MM.1S (cell line): Measurements from ENCODE around the gene ERVV-1.

ENCODE experiments used
- DNase-seq: peaks from one replicate; pipeline ENCODE4 v3.0.0-alpha.2; 2015
- H2AFZ ChIP-seq: fragments of 300-600 bp; sonication (generic); 2 replicates; pipeline ENCODE4 v1.6.0; 2016; ENCODE audit warnings: antibody characterized with exemption, low read length
- H3F3A ChIP-seq: fragments of 300-600 bp; sonication (generic); 2 replicates; pipeline ENCODE4 v1.6.1; 2016; ENCODE audit warnings: mild to moderate bottlenecking, antibody characterized with exemption, low read length, moderate library complexity, mixed read lengths; ENCODE audit not compliant: insufficient read depth
- H3K27ac ChIP-seq: fragments of 300-600 bp; sonication (generic); 2 replicates; pipeline ENCODE4 v1.5.1; 2016; ENCODE audit warnings: mild to moderate bottlenecking, low read length
- H3K27me3 ChIP-seq: fragments of 300-600 bp; sonication (generic); replicated peaks from 2 replicates; pipeline ENCODE4 v1.6.0; 2016; ENCODE audit warnings: low read length; ENCODE audit not compliant: insufficient read depth
- H3K36me3 ChIP-seq: fragments of 300-600 bp; sonication (generic); replicated peaks from 2 replicates; pipeline ENCODE4 v1.6.1; 2016; ENCODE audit warnings: mild to moderate bottlenecking, low read length, mixed read lengths; ENCODE audit not compliant: insufficient read depth
- H3K4me1 ChIP-seq: fragments of 300-600 bp; sonication (generic); 2 replicates; pipeline ENCODE4 v1.6.1; 2016; ENCODE audit warnings: low read length, mixed read lengths
- H3K4me2 ChIP-seq: fragments of 300-600 bp; sonication (generic); 2 replicates; pipeline ENCODE4 v1.6.0; 2016; ENCODE audit warnings: low read depth, low read length
- H3K4me3 ChIP-seq: fragments of 300-600 bp; sonication (generic); 2 replicates; pipeline ENCODE4 v1.5.1; 2016; ENCODE audit warnings: low read length, mixed read lengths
- H3K79me2 ChIP-seq: fragments of 300-600 bp; sonication (generic); 2 replicates; pipeline ENCODE4 v1.6.1; 2016; ENCODE audit warnings: mixed run types, low read length, mixed read lengths
- H3K9ac ChIP-seq: fragments of 300-600 bp; sonication (generic); 2 replicates; pipeline ENCODE4 v1.6.1; 2016; ENCODE audit warnings: low read length, mixed read lengths
- H3K9me2 ChIP-seq: fragments of 300-600 bp; sonication (generic); replicated peaks from 2 replicates; pipeline ENCODE4 v1.6.1; 2016; ENCODE audit warnings: mild to moderate bottlenecking, low read length, mixed read lengths; ENCODE audit not compliant: insufficient read depth
- H3K9me3 ChIP-seq: fragments of 300-600 bp; sonication (generic); replicated peaks from 2 replicates; pipeline ENCODE4 v1.6.1; 2016; ENCODE audit warnings: mild to moderate bottlenecking, low read length, mixed read lengths; ENCODE audit not compliant: insufficient read depth
- H4K20me1 ChIP-seq: fragments of 300-600 bp; sonication (generic); 2 replicates; pipeline ENCODE4 v1.6.1; 2016; ENCODE audit warnings: mild to moderate bottlenecking, low read length, moderate library complexity, mixed read lengths; ENCODE audit not compliant: insufficient read depth
- EZH2 ChIP-seq: fragments of 300-600 bp; sonication (generic); optimal IDR thresholded peaks from 2 replicates; pipeline ENCODE3; 2017; ENCODE audit warnings: low read depth, mild to moderate bottlenecking, antibody characterized with exemption, low read length, mixed read lengths
- EZH2phosphoT487 ChIP-seq: fragments of 300-600 bp; sonication (generic); IDR thresholded peaks from 2 replicates; pipeline ENCODE4 v1.6.1; 2018; ENCODE audit warnings: antibody characterized with exemption, low read length
- TF ChIP-seq, protein P1 (sequence below): fragments of 300-600 bp; sonication (generic); IDR thresholded peaks from 2 replicates; pipeline ENCODE4 v1.5.1; 2016; ENCODE audit warnings: antibody characterized with exemption, low read length, mixed read lengths

Gene ERVV-1

DNA sequence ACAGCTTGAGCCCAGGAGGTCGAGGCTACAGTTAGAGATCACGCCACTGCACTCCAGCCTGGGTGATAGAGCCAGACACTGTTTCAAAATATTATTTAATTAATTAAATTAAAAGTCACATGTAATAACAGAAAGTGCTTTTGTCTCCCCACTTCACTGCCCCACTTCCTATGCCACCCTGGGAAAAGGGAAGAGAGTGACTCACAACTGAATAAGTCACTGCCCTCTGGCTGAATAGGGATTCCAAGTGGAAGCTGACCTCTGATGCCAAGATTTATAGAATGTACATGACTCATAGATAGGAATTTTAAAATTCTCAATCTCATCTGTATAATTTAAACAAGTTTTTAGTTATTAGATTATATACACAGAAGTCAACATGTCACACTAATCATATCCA, 22.2 kb upstream of the ERVV-1 start:
- Histone ChIP-seq H3K79me2 (no peaks in the 10 kb centered on the region), H3K4me2 (no peak overlapping the region), H3K27me3 (no peaks in the 10 kb centered on the region), H3F3A (no peaks in the 10 kb centered on the region), H3K27ac (no peak overlapping the region), H3K9ac (no peak overlapping the region), H3K4me1 (no peaks in the 10 kb centered on the region), H2AFZ (no peak overlapping the region), H3K9me2 (no peaks in the 10 kb centered on the region), H3K9me3 (no peaks in the 10 kb centered on the region), H4K20me1 (no peaks in the 10 kb centered on the region), H3K36me3 (no peaks in the 10 kb centered on the region), H3K4me3 (no peak overlapping the region)
- no peak for DNase-seq
- no peak for TF ChIP-seq EZH2
- TF ChIP-seq, protein P1, sequence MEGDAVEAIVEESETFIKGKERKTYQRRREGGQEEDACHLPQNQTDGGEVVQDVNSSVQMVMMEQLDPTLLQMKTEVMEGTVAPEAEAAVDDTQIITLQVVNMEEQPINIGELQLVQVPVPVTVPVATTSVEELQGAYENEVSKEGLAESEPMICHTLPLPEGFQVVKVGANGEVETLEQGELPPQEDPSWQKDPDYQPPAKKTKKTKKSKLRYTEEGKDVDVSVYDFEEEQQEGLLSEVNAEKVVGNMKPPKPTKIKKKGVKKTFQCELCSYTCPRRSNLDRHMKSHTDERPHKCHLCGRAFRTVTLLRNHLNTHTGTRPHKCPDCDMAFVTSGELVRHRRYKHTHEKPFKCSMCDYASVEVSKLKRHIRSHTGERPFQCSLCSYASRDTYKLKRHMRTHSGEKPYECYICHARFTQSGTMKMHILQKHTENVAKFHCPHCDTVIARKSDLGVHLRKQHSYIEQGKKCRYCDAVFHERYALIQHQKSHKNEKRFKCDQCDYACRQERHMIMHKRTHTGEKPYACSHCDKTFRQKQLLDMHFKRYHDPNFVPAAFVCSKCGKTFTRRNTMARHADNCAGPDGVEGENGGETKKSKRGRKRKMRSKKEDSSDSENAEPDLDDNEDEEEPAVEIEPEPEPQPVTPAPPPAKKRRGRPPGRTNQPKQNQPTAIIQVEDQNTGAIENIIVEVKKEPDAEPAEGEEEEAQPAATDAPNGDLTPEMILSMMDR = no peak
- no peak for TF ChIP-seq EZH2phosphoT487

DNA sequence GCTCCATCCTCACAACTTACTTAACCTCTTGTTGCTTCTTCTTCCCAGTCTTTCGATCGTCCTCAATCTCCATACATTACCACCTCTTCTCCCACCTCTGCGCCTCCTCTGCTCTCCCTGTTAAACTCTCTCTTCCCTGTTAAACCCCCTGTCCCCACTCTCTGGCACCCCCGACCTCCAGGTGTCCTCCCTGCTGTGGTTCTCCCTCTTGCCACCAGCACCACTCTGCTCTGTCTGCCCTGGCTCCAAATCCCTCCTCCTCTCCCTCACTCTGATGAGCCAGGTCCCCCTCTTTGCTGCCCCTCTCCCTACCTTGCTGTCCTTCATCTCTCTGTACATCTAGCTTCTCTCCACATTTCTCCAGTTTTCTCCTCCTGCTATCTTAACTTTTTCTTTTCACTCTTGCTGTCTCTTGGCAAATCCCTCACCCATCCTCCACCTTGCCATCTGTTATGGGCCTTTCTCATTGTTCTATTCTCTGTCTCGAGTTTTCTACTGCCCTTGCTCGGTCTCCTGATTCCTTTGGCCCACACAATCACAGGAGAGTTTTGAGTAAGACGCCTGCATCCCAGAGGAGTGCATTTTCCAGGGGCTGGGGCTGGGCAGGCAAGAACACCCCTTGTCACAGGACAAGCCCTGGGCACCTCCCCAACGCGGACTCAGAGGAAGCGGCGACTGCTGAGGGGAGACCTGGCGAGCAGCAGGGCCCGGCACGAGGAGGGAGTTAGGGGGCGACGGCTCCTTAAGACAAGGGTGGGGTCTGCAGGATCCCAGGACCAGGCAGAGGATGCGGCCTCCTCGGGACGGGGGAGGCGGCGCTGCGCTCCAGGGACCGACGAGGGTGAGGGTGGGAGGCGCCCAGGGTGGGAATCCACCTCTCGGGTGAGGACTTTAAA, 21.4 kb upstream of the ERVV-1 start:
- H3K27ac ChIP-seq = no peak overlapping the region
- H3K79me2 ChIP-seq = no peaks in the 10 kb centered on the region
- TF ChIP-seq, protein P1 = no peak
- TF ChIP-seq EZH2phosphoT487 = no peak
- H3F3A ChIP-seq = no peaks in the 10 kb centered on the region
- no peak overlapping the region for H3K4me2 ChIP-seq
- DNase-seq = no peak
- H3K4me3 ChIP-seq = no peak overlapping the region
- H3K9ac ChIP-seq = no peak overlapping the region
- H3K36me3 ChIP-seq = no peaks in the 10 kb centered on the region
- no peaks in the 10 kb centered on the region for H3K9me2 ChIP-seq
- H2AFZ ChIP-seq = no peak overlapping the region
- H3K4me1 ChIP-seq = no peaks in the 10 kb centered on the region
- no peaks in the 10 kb centered on the region for H3K27me3 ChIP-seq
- H3K9me3 ChIP-seq = no peaks in the 10 kb centered on the region
- no peaks in the 10 kb centered on the region for H4K20me1 ChIP-seq

DNA sequence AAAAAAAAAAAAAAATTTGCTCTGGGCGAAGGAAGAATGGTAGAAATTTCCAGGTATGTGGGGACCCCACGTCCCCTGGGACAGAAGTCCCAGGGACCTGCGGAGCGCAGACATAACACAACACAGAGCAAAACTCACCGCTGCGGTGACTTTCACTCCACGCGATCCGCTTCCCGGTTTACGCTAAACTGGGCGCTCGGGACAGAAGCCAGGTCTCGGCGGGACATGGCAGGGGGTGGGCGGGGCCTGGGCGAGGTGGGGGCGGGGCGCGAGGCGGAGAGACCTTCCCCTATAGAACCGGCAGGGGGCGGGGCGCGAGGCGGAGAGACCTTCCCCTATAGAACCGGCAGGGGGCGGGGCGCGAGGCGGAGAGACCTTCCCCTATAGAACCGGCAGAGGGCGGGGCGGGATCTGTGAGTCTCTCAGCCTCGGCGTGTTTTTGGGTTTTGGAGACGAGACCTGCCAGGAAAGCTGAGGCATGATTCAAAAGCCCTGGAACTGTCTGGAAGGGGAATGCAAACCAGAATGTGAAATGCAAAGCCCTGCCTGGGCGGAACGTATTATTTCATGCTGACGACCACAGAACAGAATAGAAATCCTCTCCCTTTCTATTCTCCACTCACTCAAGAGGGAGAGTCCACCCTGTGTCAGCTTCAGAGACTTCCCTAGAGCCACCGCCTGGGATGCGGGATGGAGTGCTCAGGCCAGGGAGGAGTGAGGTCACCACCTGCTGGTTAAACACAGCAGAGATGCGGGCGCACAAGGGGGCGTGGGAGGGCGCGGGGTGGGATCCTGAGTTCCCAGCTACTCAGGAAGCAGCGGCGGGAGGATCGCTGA, 20.2 kb upstream of the ERVV-1 start:
- H4K20me1 ChIP-seq = no peaks in the 10 kb centered on the region
- no peak overlapping the region for H3K4me3 ChIP-seq
- H3K27ac ChIP-seq = no peak overlapping the region
- no peaks in the 10 kb centered on the region for H3F3A ChIP-seq
- no peaks in the 10 kb centered on the region for H3K9me2 ChIP-seq
- no peak for TF ChIP-seq EZH2
- TF ChIP-seq, protein P1 = no peak
- no peak for TF ChIP-seq EZH2phosphoT487
- no peak overlapping the region for H3K4me2 ChIP-seq
- H2AFZ ChIP-seq = no peak overlapping the region
- H3K4me1 ChIP-seq = no peaks in the 10 kb centered on the region
- no peaks in the 10 kb centered on the region for H3K27me3 ChIP-seq
- no peaks in the 10 kb centered on the region for H3K36me3 ChIP-seq
- H3K9me3 ChIP-seq = no peaks in the 10 kb centered on the region
- DNase-seq = no peak
- H3K9ac ChIP-seq = no peak overlapping the region
- H3K79me2 ChIP-seq = no peaks in the 10 kb centered on the region
